LNCAP (cell line): ENCODE results near the gene FAM131A.

ENCODE experiments used
- TF ChIP-seq, protein P1 (sequence below): fragments of 450-650 bp; IDR thresholded peaks from 2 replicates; pipeline ENCODE4 v1.5.1; 2017; ENCODE audit warnings: mild to moderate bottlenecking

The FAM131A gene

GRCh38 chr3:184372911-184373310 is 35.5 kb downstream of the FAM131A start:
- TF ChIP-seq, protein P1, sequence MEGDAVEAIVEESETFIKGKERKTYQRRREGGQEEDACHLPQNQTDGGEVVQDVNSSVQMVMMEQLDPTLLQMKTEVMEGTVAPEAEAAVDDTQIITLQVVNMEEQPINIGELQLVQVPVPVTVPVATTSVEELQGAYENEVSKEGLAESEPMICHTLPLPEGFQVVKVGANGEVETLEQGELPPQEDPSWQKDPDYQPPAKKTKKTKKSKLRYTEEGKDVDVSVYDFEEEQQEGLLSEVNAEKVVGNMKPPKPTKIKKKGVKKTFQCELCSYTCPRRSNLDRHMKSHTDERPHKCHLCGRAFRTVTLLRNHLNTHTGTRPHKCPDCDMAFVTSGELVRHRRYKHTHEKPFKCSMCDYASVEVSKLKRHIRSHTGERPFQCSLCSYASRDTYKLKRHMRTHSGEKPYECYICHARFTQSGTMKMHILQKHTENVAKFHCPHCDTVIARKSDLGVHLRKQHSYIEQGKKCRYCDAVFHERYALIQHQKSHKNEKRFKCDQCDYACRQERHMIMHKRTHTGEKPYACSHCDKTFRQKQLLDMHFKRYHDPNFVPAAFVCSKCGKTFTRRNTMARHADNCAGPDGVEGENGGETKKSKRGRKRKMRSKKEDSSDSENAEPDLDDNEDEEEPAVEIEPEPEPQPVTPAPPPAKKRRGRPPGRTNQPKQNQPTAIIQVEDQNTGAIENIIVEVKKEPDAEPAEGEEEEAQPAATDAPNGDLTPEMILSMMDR, result no peak

DNA sequence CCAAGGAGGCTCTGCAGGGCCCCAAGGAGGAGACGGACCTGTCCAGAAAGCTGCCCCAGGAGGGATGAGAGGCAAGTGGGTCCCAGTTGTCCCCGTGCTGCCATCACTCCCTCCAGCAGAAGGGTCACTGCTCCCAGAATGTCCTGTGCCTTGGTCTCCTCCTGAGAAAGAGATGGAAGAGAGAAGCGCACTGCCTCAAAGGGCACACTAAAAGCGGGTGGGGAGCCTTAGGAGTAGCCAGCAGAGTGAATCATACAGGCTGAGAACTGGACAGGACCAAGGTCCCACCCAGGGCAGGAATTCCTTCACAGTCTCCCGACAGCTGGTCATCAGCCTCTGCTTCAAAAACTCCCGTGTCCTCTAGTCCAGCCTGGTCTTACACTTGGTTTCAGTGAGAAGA is 36.0 kb downstream of the FAM131A start:
- TF ChIP-seq, protein P1, result no peak

- TF ChIP-seq, protein P1, result no peak
Observed at GRCh38 chr3:184375747-184376461, 38.5 kb downstream of the FAM131A start.

- TF ChIP-seq, protein P1, result no peak
Observed at GRCh38 chr3:184377374-184377773, 40.0 kb downstream of the FAM131A start.

GRCh38 chr3:184377882-184378445 is 40.6 kb downstream of the FAM131A start, which contains the start of gene THPO:
TSS of gene THPO (minus strand) at chr3:184378207. CDS start at chr3:184376259, 1,948 bp downstream.
- TF ChIP-seq, protein P1, result no peak

DNA sequence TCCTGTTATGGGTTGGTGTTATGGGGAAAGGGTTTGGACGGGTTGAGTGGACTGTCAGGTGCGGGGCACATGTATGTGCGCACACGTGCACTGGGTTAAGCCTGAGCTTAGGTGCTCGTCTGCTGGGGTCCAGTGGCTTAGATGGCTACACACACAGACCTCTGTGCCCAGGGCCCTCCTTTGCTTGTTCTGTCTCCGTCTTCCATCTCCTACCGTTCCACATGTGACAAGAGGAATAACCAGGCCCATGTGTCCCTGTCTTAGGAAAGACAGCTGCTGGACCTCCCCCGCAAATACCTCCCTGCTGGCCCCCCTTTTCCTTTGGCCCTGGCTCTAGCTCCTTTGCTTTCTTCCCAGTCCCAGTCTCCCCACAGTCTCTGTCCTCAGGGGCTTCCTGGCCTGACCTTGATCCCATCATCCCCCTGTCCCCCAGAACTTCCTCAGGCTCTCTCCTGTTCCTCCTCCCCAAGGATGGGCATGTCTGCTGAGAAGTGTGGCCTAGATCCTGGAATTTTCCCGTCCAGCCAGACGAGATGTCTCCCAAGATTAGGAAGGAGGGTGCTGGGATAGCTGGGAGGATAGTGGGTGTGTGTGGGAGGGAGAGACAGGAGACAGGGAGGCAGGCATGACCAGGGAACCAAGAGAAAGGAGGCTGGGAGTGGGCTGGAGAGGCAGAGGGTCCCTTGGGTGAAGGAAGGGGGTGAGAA is 41.4 kb downstream of the FAM131A start:
- TF ChIP-seq, protein P1, result no peak

GRCh38 chr3:184379358-184380184 is 42.2 kb downstream of the FAM131A start, which contains the start of gene CHRD:
TSS of gene CHRD (plus strand) at chr3:184380054. CDS start at chr3:184380319, 265 bp downstream.
- TF ChIP-seq, protein P1, result no peak
